ENCODE results near the gene PARD3. TPM values are rescaled to one million over a fixed set of nuclear protein-coding genes. Genes with fewer than 3 reads are reported as not detected.

The PARD3 gene
- polyA plus RNA-seq, 3 donors = 0.51 TPM; not detected in 2

GRCh38 chr10:34109952-34110702 lies 705.0 kb downstream of the PARD3 start:
- Histone ChIP-seq H3K79me2 (ENCODE audit: insufficient read depth, low read length) (no peaks in the 10 kb centered on the region), H3K9ac (ENCODE audit: insufficient read depth, low read length, poor library complexity, severe bottlenecking) (no peak overlapping the region), H3K4me2 (replicated peaks; ENCODE audit: extremely low read depth, low read length, poor library complexity, severe bottlenecking) (no peak overlapping the region), H2AFZ (ENCODE audit: insufficient read depth, low read depth, low read length, poor library complexity, severe bottlenecking) (no peak overlapping the region), H3K36me3 (replicated peaks in 1 of 2; ENCODE audit: control insufficient read depth in 1 of 2, insufficient read depth in 2 of 2, low read length in 2 of 2) (no peaks in the 10 kb centered on the region), H3K9me3 (replicated peaks in 1 of 2; ENCODE audit: control insufficient read depth in 1 of 2, insufficient read depth in 1 of 2, low read length in 2 of 2) (peaks cover 0 to 3% of the 10 kb centered on the region in 2 donors), H3K27me3 (ENCODE audit: control insufficient read depth in 2 of 2, insufficient read depth in 2 of 2, low read length in 2 of 2) (no peaks in the 10 kb centered on the region), H3K4me1 (ENCODE audit: control insufficient read depth in 1 of 2, insufficient read depth in 2 of 2, low read length in 2 of 2) (no peaks in the 10 kb centered on the region), H3K27ac (ENCODE audit: low read depth in 1 of 2, low read length in 2 of 2) (no peak overlapping the region), H4K20me1 (ENCODE audit: insufficient read depth, low read length) (no peaks in the 10 kb centered on the region), H3K4me3 (replicated peaks in 1 of 3; ENCODE audit: low read depth in 2 of 3, low read length in 3 of 3) (no peak overlapping the region)
- Mint-ChIP-seq H3K4me1 (peaks cover under 1% of the 10 kb centered on the region), H3K4me3 (no peak overlapping the region), H3K27ac (no peak overlapping the region), H3K27me3 (ENCODE audit: low read depth in 3 of 3) (peaks cover 0 to 2% (median 0%) of the 10 kb centered on the region in 3 donors), H3K9me3 (peaks cover 0 to 8% (median 6%) of the 10 kb centered on the region in 7 donors), H3K36me3 (no peaks in the 10 kb centered on the region)
- WGBS (ENCODE audit: insufficient coverage) = 77% methylated on average over 9 of the region's 20 CpGs
- TF ChIP-seq CTCF (IDR thresholded peaks at IDR 0.05) = no peak
- no peak for DNase-seq
- intact Hi-C loops (cut with micrococcal nuclease) = no loop called here

- Histone ChIP-seq H3K4me2 (replicated peaks; ENCODE audit: extremely low read depth, low read length, poor library complexity, severe bottlenecking) (no peak overlapping the region), H3K9ac (ENCODE audit: insufficient read depth, low read length, poor library complexity, severe bottlenecking) (no peak overlapping the region), H3K9me3 (replicated peaks in 1 of 2; ENCODE audit: control insufficient read depth in 1 of 2, insufficient read depth in 1 of 2, low read length in 2 of 2) (peaks cover 0 to 3% of the 10 kb centered on the region in 2 donors), H3K4me1 (ENCODE audit: control insufficient read depth in 1 of 2, insufficient read depth in 2 of 2, low read length in 2 of 2) (no peaks in the 10 kb centered on the region), H3K79me2 (ENCODE audit: insufficient read depth, low read length) (no peaks in the 10 kb centered on the region), H3K27me3 (ENCODE audit: control insufficient read depth in 2 of 2, insufficient read depth in 2 of 2, low read length in 2 of 2) (no peaks in the 10 kb centered on the region), H3K36me3 (replicated peaks in 1 of 2; ENCODE audit: control insufficient read depth in 1 of 2, insufficient read depth in 2 of 2, low read length in 2 of 2) (no peaks in the 10 kb centered on the region), H3K4me3 (replicated peaks in 1 of 3; ENCODE audit: low read depth in 2 of 3, low read length in 3 of 3) (no peak overlapping the region), H3K27ac (ENCODE audit: low read depth in 1 of 2, low read length in 2 of 2) (no peak overlapping the region), H4K20me1 (ENCODE audit: insufficient read depth, low read length) (no peaks in the 10 kb centered on the region), H2AFZ (ENCODE audit: insufficient read depth, low read depth, low read length, poor library complexity, severe bottlenecking) (no peak overlapping the region)
- no peak for DNase-seq
- Mint-ChIP-seq H3K9me3 (peaks cover 0 to 9% (median 5%) of the 10 kb centered on the region in 7 donors), H3K4me3 (no peak overlapping the region), H3K4me1 (peaks cover 2% of the 10 kb centered on the region), H3K36me3 (no peaks in the 10 kb centered on the region), H3K27me3 (ENCODE audit: low read depth in 3 of 3) (peaks cover 0 to 2% (median 0%) of the 10 kb centered on the region in 3 donors), H3K27ac (no peak overlapping the region)
- intact Hi-C loops (cut with micrococcal nuclease) = no loop called here
- TF ChIP-seq CTCF (IDR thresholded peaks at IDR 0.05) = no peak
- WGBS (ENCODE audit: insufficient coverage) = 83% methylated on average over 7 of the region's 7 CpGs
Observed at GRCh38 chr10:34109495-34109894, 705.6 kb downstream of the PARD3 start.

Data from CD14-positive monocyte (primary cell).